ENCODE measurements around the gene ZNF726. TPM values are rescaled to one million over a fixed set of nuclear protein-coding genes. Genes with fewer than 3 reads are reported as not detected.

Gene ZNF726
- total RNA-seq, 1 experiment from 2014 or later, result not detected

GRCh38 chr19:23983406-23983805 is 68.7 kb downstream of the ZNF726 start (continued):
- TF ChIP-seq E2F4 (CRISPR knock-in tag; IDR thresholded peaks at IDR 0.05; ENCODE audit: borderline replicate concordance, low read depth) (no peak), ZNF138 (CRISPR knock-in tag; conservative IDR thresholded peaks at IDR 0.05) (no peak), MLX (CRISPR knock-in tag; IDR thresholded peaks at IDR 0.05) (no peak), ZNF281 (CRISPR knock-in tag; IDR thresholded peaks at IDR 0.05) (no peak), ZNF416 (CRISPR knock-in tag; IDR thresholded peaks at IDR 0.05) (no peak)

Other genes with a start within 250 kb of the ZNF726 start
- gene ZNF675, start 227.7 kb upstream of the ZNF726 start, total RNA-seq (2021), result 28.9 to 34.3 TPM (median 29.7 TPM) in 3 replicates
- gene ZNF681, start 156.0 kb upstream of the ZNF726 start, total RNA-seq (2021), result 12.9 to 16.9 TPM (median 14.5 TPM) in 3 replicates
- gene ZNF254, start 172.3 kb downstream of the ZNF726 start, total RNA-seq (2021), result 28.0 to 34.5 TPM (median 28.9 TPM) in 3 replicates